ENCODE data around the gene DACT2.
"Not testable (repeated sequence)": the region's sequence is repeated elsewhere in the genome, so short reads cannot be mapped to it uniquely, and the experiment has no call there.

The DACT2 gene

DNA sequence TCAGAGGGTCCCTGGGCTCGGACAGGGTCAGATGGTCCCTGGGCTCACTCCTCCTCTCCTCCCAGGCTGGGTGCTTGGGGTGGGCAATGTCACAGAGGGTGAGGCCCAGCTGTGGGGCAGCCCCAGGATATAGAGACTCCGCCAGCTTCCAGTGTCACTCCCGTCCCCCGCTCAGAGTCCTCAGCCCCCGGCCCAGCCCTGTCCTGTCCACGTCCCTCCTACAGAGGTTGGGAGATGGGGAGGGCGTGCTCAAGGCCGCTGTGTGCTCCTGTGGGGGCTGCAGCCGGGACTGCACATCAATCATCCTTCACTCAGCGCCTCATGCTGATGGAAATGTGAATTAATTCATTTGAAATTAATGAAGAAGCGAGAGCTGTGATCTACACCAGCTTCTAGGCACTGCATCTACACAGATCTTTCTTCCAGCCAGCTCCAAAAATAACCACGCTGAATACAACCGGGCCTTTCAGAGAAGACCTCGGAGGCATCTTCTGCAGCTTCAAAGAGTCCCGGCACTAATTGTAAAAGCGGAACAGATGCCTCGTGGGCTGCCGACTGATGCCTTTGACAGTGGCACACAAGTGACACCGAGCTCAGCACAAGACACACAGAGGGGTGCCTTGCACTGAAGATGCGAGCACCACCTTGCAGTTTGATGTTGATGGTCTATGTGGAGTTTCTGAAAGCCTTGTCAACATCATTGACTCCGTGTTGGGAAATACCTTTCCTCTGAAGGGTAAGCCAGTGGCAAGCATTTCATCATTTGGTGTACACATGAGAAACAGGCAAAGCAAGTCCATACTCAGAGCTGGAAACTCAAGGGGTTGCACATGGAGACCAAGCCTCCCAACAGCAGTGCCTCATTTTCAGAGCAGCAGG lies 39.3 kb downstream of the DACT2 start:
- no peak for DNase-seq

- no peak for DNase-seq
These were observed 40.1 kb downstream of the DACT2 start for GRCh38 chr6:168279403-168279935.

- DNase-seq, result no peak
These were observed 40.7 kb downstream of the DACT2 start for GRCh38 chr6:168278904-168279303.

GRCh38 chr6:168277274-168277669 lies 42.3 kb downstream of the DACT2 start:
- DNase-seq, result no peak

GRCh38 chr6:168276576-168277273 lies 42.9 kb downstream of the DACT2 start:
- DNase-seq, result no peak

DNA sequence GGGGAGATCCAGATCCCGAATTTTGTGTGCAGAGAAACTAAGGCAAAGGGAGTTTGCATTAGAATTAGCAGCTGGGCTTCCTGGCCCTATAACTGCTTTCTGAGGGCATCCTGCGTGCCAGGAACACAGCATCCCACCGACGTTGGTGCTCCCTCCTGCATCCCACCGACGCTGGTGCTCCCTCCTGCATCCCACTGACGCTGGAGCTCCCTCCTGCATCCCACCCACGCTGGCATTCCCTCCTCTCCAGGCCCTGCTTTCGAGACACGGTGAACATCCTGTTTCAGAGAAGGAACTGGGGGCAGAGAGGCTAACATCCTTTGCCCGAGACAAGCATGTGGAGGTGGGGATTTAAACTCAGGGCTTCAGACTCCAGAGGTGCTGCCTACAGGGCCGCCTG lies 44.4 kb downstream of the DACT2 start:
- no peak for DNase-seq

- DNase-seq, result no peak
These were observed 45.3 kb downstream of the DACT2 start for GRCh38 chr6:168274037-168274952.

DNA sequence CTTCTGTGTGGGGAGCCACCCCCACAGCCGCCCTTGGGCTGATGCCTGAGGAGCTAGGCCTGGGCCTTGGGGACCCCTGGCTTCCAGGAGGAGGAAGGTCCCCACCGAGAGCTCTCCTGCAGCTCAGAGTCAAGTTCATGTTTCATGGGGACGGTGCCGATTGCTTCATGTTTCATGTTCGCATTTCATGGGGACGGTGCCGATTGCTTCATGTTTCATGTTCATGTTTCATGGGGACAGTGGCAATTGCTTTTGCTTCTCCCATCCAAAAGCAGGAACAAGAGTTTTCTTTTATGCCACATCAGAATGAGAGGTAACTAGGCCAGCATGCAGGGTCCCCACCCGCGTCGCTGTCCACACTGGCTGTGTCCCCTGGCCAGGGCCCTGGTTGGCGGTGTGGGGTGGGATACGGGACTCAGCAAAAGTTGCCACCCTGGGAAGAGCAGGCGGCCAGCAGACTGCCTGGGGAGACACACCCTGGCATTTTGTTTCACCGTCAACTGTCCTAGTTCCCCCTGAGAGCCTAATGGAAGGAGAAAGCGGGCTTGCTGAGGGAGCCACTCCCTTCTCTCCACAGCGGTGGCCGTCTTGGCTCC lies 46.0 kb downstream of the DACT2 start:
- no peak for DNase-seq

- DNase-seq, result no peak
These were observed 46.9 kb downstream of the DACT2 start for GRCh38 chr6:168272415-168273325.

DNA sequence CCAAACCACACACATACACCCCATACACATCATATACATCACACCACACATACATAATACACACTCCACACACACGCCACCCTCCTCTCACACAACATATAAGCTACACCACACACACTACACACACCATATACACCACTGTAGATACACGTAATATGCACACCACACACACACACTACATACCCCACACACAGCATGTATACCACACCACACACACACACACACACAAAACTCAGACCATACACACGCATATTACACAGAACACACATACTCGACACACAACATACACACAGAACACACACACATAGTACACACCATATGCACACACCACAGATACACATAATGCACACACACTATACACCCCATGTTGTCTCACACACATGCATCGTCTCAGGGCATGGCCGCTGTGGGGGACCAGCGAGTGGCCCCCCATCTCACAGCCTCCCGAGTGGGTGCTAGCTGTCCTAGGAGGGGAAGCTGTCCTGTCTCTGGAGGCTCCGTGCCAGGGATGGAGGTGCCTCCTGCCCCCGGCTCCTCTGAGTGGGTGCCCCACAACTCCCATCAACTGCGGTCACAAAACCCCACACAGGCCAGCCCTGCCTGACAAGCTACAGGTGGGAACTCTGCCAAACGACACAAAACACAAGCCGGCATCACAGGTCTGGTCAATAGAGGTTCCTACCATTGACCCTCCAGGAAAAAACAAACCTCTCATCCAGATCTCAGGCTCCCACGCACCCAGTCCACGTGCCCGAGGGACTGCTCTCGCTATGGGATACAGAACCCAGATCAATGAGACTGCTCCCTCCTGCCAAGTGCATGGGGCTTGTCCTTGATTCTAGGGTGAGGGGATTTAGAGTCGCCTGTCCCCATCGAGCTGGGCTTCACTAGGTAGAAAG lies 49.1 kb downstream of the DACT2 start:
- DNase-seq, result no peak

GRCh38 chr6:168269455-168270243 lies 49.9 kb downstream of the DACT2 start:
- DNase-seq, result no peak

GRCh38 chr6:168268755-168269154 lies 50.8 kb downstream of the DACT2 start:
- DNase-seq, result no peak

GRCh38 chr6:168267779-168268178 lies 51.8 kb downstream of the DACT2 start:
- DNase-seq, result not testable (repeated sequence)

DNA sequence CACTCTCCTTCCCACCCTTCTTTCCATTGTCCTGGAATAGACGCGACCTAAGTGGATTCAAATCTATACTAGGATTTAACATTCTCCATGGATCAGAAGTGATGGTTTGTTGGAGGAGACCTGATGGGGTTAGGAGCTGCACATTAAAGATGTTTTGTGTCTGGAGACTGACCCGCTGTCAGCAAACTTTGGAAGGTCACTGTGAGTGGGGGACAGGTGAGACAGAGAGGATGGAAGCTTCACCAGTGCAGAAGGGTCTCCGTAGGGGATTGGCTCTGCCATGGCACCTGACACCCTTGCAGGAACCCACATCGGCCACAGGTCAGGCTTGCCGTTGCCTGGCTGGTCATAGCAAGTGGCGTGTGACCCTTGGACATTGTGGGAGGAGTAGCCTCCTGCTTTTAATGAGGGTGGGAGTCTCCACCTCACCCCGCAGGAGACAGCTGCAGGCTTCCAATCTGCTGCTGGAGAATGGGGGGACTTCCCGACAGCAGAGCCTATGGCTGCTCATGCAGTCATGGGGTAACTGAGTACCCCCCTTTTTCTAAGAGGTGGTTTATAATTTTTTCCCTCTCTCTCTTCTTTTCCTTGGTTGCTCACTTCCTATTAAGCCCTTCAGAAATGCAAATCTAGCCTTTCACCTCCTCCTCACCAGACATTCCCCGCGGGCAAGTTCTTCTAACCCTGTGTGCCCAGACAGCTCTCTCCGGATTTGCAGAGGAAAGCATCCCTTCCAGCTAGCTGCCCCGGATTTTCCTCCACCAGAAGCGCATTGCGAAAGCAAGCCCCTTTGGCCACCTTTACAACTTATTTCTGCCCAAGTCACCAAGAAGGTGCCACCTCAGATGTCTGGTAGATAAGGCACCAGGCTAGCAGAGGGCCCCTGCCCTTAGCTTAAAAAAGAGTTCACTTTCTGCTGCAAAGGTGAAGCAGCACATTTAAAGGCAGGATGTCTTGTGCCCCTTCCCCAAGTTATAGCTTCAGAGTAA lies 53.5 kb downstream of the DACT2 start:
- DNase-seq, result no peak

GRCh38 chr6:168265394-168265793 lies 54.2 kb downstream of the DACT2 start:
- no peak for DNase-seq

- no peak for DNase-seq
These were observed 54.8 kb downstream of the DACT2 start for GRCh38 chr6:168264593-168265335.

- no peak for DNase-seq
These were observed 56.1 kb downstream of the DACT2 start for GRCh38 chr6:168263351-168263905.

All from CD4-positive, alpha-beta T cell treated with Interleukin-4 for 4 hours (primary cell).